Stimulated activated CD8-positive, alpha-beta memory T cell treated with anti-CD3 and anti-CD28 coated beads, Interleukin-15, amount 100 ng/mL, for 48 hours (primary cell): ENCODE results near the gene TMEM106C.
"Not testable (repeated sequence)": the region's sequence is repeated elsewhere in the genome, so short reads cannot be mapped to it uniquely, and the experiment has no call there.

Experiments
- DNase-seq, 2 donors: peaks; one replicate each; pipeline ENCODE4 v3.0.0-alpha.2; 2020; ENCODE audit warnings: low read depth in 2 of 2

The TMEM106C gene

GRCh38 chr12:47949441-47950341, 13.7 kb upstream of the TMEM106C start:
- DNase-seq: peak in 1 of 2 donors; percentile 14

DNA sequence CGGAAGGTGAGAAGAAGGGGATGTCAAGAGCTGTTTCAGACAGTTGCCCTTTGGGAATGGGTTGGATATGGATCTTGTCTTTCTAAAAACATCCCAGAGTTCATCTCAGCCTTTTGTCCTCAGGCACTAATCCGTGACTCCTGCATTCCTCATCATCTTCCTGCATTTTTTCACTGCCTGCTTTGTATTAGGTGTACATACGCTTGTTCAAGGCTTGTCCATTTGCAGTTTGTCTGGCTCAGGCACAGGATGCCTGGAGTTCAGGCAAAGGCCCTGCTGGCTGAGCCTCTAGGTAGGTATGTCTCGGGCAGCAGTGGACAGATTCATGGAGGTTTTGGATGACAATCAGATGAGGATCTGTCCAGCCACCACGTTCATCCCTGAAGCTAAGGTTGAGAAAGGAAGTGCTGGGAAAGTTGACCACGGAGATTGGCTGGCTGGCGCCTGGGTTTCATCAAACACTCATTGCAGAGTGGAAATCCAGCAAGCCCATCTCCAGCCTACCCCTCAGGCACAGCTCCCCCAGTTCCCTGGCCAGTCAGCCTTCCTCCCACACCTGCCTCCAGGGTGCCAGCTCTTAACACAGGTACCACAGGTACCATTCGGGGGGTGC, 12.4 kb upstream of the TMEM106C start:
- DNase-seq: no peak

- DNase-seq: no peak
These were observed 9.3 kb upstream of the TMEM106C start for GRCh38 chr12:47954058-47954457.

GRCh38 chr12:47954467-47955045, 8.8 kb upstream of the TMEM106C start:
- DNase-seq: no peak

DNA sequence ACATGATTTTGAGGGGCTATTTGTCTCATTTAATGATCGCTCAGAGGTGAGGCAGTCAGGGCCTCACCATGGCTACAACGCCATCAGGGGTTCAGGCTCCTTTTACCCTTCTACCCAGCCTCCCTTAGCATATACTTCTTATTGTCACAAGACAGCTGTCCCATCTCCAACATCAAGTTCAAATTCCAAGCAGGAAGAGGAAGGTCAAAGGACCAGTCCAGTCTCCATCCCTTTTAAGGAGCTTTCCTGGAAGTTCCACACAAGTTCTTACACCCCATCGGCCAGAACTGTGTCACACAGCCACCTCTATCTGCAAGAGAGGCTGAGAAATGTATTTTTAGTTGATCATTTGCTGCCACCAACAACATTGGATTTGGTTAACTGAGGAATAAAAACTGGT, 8.3 kb upstream of the TMEM106C start:
- no peak for DNase-seq

- not testable (repeated sequence) for DNase-seq
These were observed 5.7 kb upstream of the TMEM106C start for GRCh38 chr12:47957671-47958070.

- DNase-seq: no peak
These were observed 1.2 kb upstream of the TMEM106C start for GRCh38 chr12:47962198-47962597.

GRCh38 chr12:47964106-47964728, 821 bp downstream of the TMEM106C start:
- DNase-seq: no peak

DNA sequence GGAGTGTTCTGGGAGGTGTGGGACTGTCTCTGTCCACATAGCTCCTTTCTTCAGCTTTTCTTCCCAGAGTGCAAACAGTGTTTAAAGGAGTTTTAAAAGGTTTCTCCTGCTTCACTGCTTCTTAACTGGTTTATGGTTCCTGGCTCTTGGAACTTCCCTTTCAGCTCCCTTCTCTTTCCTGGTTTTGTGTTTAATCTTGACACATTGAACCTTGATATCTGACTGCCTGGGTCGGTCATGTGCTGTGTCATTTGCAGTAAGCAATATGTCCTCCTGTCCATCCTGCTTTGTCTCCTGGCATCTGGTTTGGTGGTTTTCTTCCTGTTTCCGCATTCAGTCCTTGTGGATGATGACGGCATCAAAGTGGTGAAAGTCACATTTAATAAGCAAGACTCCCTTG, 2.2 kb downstream of the TMEM106C start:
- no peak for DNase-seq

DNA sequence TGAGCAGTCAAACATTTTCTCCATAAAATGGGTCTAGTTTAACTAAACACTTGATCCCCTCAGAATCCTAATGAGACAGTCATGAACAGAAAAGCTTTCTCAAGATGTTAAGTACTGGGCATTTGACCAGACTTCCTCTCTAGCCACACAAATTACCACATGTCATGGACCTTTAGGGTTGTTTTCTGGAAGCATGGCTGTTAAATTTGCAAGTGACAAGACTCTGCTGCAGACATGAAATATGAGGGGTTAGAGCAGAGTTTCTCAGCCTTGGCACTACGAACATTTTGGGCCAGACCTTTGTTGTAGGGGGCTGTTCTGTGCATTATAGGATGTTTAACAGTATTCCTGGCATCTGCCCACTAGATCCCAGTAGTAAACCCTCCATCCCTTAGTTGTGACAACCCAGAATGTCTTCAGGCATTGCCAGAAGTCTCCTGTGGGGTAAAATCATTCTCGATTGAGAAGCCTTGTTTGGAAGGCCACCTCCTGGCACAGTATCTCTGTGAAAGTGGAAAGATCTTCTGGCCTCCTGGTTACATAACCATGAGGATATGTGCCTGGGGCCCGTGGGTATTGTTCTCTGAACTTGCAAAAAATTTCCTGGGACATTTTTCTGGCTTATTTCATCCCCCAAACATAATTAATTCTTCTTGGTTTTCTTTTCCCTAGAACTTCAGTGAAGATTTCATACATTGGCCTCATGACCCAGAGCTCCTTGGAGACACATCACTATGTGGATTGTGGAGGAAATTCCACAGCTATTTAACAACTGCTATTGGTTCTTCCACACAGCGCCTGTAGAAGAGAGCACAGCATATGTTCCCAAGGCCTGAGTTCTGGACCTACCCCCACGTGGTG, 4.3 kb downstream of the TMEM106C start:
- no peak for DNase-seq

GRCh38 chr12:47969845-47970244, 6.4 kb downstream of the TMEM106C start:
- no peak for DNase-seq

DNA sequence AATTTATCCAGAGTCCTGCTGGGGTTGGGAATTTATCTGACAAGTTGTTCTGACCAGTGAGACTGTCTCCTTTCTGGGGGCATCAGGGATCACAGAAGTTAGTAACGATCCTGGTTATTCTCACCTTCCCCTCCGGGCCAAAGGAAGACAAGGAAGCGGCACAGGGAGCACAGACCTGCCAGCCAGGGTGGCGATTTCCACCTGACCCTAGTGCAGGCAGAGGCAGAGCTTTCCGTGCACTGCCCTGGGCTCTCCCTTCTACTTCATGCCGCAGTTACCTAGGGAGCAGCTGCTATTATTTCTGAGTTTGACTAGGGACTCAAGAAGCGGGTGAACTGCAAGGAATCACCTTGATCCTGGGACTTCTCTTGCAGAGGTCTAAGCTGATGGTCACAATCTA, 7.4 kb downstream of the TMEM106C start:
- DNase-seq: no peak

DNA sequence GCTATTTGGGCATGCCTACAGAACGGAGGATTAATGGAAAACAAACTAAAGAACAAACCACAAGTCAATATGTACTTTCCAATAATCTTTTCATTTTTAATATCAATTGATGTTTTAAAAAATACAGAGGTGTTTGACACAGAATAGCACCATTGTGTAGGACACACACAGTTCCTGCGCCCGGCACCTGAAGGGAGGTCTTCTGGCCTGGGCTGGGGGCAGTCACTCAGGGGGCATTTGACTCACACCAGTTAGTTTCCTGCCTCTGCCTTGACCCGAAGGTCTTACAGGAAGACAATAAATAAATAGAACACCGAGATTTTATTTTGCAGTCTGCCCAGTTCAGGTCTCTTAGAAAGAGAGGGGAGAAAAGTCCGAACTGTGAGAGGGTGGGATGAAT, 9.5 kb downstream of the TMEM106C start:
- DNase-seq: no peak

- DNase-seq: no peak
These were observed 10.5 kb downstream of the TMEM106C start for GRCh38 chr12:47973870-47974269.

GRCh38 chr12:47975036-47975620, 11.7 kb downstream of the TMEM106C start:
- DNase-seq: no peak

GRCh38 chr12:47975816-47976215, 12.4 kb downstream of the TMEM106C start:
- DNase-seq: no peak

DNA sequence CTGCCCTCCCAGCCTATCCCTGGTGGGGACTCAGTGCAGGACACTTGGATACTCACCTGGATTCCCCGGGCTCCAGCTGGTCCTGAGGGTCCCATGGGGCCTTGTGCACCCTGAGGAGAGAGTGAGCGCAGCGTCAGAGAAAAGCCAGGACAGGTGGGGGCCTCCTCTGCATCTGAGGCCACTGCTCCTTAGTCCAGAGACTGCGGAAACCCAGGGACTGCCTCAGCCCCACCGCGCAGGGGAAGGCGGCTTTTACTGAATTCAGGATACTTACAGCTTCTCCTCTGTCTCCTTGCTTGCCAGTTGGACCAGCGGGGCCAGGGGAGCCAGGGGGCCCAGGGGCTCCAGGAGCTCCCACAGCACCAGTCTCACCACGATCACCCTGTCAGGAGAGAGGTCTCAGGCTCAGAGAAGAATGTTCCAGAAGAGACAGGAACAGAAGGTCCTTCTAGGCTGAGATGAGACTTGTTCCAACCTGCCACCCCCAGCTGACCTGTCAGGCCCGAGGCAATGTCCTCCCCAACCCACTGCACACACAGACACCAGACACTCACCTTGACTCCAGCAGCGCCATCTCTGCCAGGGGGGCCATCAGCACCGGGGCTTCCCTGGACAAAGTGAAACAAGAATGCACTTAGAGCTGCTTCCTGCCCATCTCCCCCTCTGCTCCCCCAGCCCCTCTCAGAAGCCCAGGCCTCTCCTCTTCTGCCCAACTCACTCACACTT, 13.8 kb downstream of the TMEM106C start:
- no peak for DNase-seq

DNA sequence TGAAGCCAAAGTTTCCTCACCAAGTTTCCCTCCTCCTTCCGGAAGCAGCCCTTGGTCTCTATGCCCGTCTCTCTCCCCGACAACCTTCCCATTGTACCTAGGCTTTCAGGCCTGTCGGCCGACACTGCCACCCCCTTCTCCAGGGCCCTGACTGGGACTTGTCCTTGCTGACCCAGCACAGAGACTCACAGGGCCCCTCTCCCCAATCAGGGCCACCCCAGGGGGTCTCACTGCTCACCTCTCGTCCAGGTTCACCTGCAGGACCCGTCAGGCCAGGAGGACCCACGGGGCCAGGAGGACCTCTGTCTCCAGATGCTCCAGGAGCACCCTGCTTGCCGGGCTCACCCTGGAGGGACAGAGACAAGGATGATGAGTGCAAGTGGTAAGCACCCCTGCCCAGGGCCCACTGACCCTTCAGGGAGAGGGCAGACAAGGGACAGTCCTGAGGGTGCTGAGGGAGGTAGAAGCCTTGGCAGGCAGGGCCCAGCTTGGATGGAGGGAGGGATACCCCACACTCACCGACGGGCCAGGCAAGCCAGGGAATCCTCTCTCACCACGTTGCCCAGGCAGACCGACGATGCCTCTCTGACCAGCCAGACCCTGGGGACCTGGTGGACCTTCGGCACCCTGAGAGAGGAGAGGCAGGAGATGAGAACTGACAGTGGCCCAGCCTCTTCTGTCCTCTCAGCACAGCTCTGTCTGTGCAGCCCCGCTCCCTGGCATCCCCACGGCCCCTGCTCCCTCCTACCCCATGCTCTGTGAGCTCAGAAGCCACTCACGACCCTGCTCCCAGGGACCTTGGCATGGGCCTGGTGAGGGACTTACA, 14.6 kb downstream of the TMEM106C start:
- DNase-seq: no peak

GRCh38 chr12:47978598-47978873, 15.1 kb downstream of the TMEM106C start:
- no peak for DNase-seq

DNA sequence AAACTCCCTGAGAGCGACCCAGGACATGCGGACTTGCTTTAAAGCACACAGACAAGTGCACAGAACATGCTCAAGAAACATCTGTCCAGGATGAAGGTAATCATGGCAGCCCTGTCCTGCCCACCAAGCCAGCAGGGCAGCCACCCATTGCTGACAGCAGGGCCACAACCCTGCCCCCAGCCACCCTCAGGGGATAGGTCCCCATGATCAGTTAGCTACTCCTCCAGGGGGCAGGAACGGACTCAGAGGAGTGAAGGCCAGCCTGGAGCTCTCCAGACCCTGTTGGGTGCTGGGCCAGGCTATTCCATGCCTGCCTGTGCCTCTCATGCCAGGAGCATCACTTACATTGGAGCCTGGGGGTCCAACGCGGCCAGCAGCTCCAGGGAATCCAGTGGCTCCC, 15.8 kb downstream of the TMEM106C start:
- no peak for DNase-seq
